Suprapubic skin (tissue), 4 donors: ENCODE data around the gene TMEM82.

Experiments
- CTCF ChIP-seq, 2 donors: fragments of 200-600 bp in 1 of 2; fragments of 450-650 bp in 1 of 2; sonication (generic) in 1 of 2; IDR thresholded peaks; one replicate each; pipeline ENCODE4 v1.5.1; 2016 to 2019; ENCODE audit warnings: antibody characterized with exemption in 2 of 2, mild to moderate bottlenecking in 1 of 2, moderate library complexity in 1 of 2
- POLR2A ChIP-seq, 2 donors: fragments of 450-650 bp; IDR thresholded peaks; one replicate each; pipeline ENCODE4 v1.6.1; 2017; ENCODE audit warnings: antibody characterized with exemption in 2 of 2, mild to moderate bottlenecking in 2 of 2, moderate library complexity in 2 of 2
- POLR2AphosphoS5 ChIP-seq, 3 donors: sonication (generic); formaldehyde crosslinking; IDR thresholded peaks; one replicate each; pipeline ENCODE4 v1.6.1; 2017; ENCODE audit warnings: antibody characterized with exemption in 3 of 3

GRCh38 chr1:15712168-15712567 is 30.1 kb upstream of the TMEM82 start:
- TF ChIP-seq POLR2A (IDR thresholded peaks at IDR 0.05) (no peak), CTCF (IDR thresholded peaks at IDR 0.05) (no peak), POLR2AphosphoS5 (IDR thresholded peaks at IDR 0.05) (no peak)
